GM19452 (cell line): ENCODE results near the gene SEC14L3.

Source experiments
- ATAC-seq: cut with Tn5 transposase; IDR thresholded peaks from one replicate; pipeline ENCODE4 v1.9.1; 2021; ENCODE audit not compliant: unreplicated experiment

Gene SEC14L3

GRCh38 chr22:30471616-30472318 lies at the start of gene SEC14L3:
Gene SEC14L3 (minus strand): TSS chr22:30472017. CDS start chr22:30471958, 59 bp downstream.
- ATAC-seq: no peak

- ATAC-seq: no peak
These were observed 48.1 kb upstream of the SEC14L3 start for GRCh38 chr22:30519842-30520425.

DNA sequence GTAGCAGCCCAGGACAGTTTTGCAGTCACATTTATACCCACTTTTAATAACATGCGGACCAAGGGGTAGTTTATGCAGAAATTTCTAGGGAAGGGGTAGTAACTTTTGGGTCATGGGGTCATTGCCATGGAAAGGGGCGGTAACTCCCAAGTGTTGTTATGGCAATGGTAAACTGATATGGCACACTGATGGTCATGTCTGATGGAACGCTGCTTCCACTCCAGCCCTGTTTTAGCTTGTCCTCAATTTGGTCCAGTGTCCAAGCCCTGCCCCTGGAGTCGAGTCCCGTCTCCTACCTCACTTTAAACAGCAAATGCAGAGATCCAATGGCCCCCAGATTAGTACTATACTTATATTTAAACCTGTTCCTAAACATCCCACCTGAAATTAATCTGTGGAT lies 44.9 kb upstream of the SEC14L3 start:
- ATAC-seq: no peak

DNA sequence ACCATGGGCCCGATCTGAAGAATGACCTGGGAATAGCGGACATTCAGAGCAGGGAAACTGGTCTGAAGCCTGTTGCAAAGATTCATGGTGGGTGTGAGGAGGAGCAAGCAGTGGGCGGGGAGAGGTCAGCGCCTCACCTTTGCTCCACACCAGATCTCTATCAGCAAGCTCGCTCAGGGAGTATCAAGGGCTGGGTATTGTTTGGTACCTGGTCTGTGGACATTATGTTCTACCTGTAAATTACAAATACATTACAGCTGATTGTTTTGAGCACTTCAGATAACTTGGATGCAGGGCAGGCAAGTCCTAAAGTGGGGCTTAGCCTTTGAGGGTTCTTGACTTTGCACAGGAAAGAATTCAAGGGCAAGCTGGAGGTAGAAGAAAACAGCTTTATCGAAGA lies 44.5 kb upstream of the SEC14L3 start:
- no peak for ATAC-seq

DNA sequence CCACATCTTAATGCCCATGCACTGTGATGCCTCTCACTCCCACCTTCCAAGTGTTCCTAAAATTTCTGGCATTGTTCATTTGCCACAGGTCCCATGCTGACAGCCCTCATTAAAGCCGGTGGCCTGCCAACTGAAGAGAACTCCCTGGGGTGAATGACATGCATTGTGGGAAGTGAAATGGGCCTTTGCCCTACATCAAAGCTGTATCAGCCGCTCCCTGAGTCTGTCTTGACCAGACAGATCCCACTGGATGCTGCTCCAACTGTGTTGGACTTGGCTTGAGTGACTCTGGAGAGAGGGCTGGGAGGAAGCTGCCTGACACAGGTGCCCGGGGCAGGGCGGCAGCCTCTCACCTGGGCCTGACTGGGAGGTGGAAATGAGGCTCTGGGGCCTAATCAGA lies 42.4 kb upstream of the SEC14L3 start:
- no peak for ATAC-seq

GRCh38 chr22:30513462-30513861 lies 41.6 kb upstream of the SEC14L3 start:
- ATAC-seq: no peak

DNA sequence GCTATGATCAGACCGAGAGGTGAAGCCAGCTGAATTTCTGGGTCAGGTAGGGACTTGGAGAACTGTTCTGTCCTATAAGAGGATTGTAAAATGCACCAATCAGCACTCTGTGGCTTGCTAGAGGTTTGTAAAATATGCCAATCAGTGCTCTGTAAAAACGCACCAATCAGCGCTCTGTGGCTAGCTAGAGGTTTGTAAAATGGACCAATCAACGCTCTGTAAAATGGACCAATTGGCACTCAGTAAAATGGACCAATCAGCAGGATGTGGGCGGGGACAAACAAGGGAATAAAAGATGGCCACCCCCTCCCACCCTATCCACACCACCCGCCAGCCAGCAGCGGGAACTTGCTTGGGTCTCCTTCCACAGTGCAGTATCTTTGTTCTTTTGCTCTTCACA lies 40.1 kb upstream of the SEC14L3 start:
- ATAC-seq: no peak

- no peak for ATAC-seq
These were observed 39.3 kb upstream of the SEC14L3 start for GRCh38 chr22:30511109-30511508.

DNA sequence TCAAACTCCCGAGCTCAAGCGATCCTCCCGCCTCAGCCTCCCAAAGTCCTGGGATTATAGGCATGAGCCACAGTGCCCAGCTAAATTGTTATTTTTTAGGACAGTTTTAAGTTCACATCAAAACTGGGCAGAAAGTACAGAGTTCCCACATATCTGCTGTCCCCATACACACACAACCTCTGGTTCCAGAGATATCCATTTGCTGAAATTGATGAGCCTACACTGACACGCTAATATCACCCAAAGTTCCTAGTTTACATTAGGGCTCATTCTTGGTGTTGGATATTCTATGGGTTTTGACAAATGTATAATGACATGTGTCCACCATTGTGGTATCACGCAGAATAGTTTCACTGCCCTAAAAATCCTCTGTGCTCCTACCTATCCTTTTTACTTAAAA lies 36.4 kb upstream of the SEC14L3 start:
- ATAC-seq: no peak

DNA sequence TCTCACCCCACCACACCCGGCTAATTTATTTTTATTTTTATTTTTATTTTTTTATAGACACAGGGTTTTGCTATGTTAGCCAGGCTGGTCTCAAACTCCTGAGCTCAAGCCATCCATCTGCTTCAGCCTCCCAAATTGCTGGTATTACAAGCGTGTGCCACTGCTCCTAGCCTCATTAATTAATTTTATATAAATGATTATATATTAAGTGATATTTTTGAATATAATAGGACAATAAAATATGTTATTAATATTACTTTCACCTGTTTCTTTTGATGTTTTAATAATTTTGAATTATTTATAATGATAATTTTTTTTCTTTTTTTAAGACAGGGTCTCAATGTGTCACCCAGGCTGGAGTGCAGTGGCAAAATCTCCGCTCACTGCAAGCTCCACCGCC lies 35.9 kb upstream of the SEC14L3 start:
- no peak for ATAC-seq

DNA sequence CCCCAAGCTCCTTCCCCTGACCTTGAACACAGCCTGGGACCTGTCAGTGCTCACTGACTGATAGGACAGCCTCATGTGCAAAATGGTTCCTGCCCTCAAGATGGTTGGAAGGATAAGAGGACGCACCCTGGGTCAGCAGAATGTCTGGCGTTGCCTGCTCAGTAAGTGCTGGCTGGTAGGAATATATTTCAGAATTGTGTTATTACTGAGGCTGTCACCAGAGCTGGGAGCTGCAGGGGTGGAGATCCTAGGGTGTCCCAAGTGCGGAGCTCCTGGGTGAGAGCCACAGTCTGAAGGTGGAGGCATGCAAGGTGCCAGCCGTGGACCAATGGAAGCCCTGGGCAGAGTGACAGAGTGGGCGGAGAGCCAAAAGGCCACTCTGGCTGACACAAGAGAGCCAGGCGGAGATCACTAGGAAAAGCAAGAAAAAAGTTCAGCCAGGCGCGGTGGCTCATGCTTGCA lies 34.7 kb upstream of the SEC14L3 start:
- no peak for ATAC-seq

DNA sequence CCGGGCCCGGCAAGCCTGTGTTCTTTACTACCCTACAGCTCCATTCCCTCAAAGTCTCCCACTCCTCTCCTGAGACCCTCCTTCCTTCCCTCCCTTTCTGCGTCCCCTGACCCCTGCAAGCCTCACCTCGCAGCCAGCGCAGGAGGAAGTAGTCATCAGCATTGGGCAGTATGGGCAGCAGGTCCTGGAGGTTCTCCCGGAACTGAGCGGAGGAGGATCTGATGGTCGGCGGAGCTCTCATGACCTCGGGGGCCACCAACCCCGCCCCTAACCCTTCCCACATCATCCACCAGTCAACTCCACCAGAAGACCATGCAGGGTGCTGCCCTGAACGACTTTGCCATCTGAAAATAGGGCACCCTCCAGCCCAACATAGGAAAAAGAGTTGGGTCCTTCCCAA lies 31.7 kb upstream of the SEC14L3 start:
- ATAC-seq: no peak

DNA sequence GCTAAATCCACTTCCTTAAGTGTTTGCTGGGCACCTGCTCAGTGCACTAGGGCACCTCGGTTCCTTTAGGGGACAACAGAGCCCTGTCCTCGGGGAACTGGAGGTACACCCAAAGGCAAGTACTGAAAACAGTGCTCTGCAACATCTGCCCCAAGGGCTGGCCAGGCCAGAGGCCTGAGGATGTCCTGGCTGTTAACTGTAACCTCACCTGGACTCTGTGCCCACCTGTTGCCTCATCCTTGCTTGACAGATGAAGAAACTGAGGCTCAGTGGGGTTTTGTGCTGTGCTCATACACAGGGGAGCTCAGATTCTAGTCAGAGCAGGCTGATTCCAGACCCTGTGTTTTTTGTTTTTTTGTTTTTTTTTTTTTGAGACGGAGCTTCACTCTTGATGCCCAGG lies 31.1 kb upstream of the SEC14L3 start:
- ATAC-seq: no peak

DNA sequence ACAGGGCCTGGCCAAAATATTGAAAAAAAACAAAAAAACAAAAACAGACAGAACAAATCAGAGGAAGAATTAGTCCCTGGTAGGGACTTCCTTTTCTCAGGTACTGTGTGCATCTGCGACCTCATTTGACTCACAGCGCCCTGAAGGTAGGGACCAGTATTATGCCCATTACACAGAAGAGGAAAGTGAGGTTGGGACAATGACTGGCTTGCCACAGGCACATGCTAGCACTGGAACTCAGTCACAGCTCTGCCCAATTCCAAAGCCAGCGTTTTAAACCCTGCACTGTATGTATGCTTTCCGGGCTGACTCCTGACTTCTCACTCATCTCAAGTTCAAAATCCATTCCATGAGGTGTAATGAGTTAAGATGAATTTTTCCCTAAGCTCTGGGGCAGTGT lies 30.3 kb upstream of the SEC14L3 start:
- ATAC-seq: no peak

DNA sequence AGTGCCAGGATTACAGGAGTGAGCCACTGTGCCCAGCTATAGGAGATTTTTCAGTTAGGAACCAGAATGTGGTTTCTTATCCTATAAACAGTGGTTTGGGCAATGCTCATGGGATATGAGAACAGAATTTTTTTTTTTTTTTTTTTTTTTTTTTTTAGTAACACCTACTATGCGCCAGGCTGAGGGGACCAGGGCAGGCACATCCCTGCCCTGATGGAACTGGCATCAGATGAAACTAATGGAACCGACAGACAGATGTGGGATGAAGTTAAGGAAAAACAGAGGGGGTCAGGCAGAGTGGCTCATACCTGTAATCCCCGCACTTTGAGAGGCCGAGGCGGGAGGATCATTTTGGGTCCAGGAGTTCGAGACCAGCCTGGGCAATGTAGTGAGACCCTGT lies 28.8 kb upstream of the SEC14L3 start:
- ATAC-seq: no peak

DNA sequence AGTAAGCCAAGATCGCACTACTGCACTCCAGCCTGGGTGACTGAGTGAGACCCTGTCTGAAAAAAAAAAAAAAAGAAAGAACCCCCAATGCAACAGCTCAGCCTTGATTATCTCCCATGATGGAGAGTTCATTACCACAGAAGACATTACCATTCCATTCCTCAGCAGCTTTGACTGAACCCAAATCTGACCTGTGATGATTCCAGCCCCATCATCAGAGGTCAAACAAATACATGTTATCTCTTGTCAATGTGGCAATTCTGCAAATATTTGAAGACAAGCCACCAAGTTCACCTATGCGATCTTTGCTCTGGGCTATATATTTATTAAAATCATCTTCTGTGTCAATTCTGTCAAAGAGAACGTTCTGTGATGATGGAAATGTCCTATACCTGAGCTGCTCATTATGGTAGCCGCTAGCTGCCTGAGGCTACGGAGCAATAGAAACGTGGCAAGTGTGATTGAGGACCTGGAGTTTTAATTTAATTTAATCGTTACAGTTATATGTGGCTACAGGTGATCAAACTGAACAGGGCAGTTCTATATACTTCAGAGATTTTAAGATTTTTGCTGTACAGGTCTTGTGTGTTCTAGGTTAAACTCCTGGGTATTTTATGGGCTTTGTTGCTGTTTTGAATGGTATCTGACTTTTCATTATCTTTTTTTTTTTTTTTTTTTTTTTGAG lies 25.8 kb upstream of the SEC14L3 start:
- no peak for ATAC-seq

DNA sequence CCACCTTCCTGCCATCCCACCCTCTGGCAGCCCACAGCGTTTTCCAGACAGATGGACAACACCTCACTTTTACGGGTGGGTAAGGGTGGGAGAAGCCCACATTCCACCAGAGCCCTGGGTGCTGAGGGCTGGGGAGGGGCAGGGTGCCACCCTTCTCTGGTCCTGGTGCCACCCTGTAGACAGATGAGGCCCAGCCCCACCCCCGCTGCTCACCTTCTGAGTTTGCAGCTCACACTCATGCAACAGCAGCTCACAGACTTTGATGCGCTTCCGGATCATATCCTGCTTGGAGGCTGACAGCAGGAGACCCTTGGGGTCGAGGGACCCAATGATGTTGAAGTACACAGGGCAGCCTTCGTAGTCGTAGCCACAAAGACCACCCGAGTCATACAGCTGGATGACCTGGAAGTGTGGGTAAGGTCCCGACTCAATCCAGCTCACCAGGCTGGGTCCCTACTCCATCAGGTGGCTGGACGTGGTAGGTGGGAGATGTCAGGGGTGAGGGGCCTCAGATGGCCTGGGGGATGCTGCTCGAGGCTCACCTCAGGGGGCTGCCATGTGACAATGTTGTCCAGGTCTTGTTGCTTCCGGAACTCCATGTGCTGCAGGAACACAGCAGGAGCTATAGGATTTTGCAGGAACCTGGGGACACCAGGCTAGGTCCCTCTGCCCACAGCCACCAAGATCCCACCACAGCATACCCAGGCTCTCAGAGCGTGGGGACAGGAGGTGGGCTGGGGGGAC lies 23.4 kb upstream of the SEC14L3 start:
- no peak for ATAC-seq

DNA sequence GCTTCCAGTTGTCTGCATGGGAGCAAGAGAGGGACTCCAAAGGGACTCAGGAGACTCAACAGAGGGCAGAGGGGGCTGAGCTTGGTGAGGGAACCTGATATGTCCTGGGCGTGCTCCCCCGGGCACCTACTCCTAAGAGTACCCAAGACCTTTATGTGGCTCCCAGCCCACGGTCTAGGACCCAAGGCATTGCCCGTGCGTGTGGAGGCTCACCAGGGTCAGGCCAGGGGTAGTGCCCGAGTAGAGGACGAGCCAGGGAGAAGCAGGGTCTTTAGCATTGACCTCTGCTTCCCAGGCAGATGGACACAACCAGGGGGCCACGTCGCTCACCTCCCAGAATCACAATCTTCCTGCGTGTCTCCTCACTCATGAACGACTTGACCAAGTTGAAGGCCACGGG lies 20.3 kb upstream of the SEC14L3 start:
- ATAC-seq: no peak

DNA sequence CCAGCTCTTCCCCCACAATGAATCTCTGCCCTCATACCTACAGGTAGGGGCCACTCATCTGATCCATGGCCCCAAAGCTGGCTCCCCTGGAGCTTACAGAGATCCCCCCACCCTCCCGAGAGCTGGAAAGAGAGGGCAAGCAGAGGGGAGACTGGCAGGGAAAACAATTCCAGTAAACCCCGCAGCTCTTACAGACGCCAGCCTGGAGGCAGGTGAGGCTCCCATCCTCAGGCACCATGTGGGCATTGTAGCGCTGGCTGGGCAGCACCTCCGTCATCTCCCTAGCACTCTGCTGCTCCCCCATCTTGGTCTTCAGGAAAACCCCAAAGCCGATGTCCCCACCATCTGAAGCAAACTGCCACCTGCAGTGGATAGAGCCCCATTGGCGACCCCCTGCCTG lies 19.6 kb upstream of the SEC14L3 start:
- no peak for ATAC-seq

DNA sequence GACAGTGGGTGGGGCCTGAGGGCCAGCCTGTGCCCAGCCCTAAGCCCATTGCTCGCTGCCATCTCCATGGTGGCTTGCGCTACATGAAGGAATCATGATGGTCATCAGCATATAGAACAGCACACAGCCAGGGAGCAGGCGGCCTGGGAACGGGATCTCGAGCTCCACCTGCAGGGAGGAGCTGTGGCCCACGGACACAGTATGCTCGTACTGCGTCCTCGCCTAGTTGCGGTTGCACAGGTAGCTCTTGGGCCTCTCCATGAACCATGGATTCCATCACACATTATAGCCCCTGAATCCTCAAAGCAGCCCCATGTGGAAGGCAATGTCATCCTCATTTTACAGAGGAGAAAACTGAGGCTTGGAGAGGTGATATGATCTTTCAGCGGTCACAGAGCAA lies 18.6 kb upstream of the SEC14L3 start:
- ATAC-seq: no peak

DNA sequence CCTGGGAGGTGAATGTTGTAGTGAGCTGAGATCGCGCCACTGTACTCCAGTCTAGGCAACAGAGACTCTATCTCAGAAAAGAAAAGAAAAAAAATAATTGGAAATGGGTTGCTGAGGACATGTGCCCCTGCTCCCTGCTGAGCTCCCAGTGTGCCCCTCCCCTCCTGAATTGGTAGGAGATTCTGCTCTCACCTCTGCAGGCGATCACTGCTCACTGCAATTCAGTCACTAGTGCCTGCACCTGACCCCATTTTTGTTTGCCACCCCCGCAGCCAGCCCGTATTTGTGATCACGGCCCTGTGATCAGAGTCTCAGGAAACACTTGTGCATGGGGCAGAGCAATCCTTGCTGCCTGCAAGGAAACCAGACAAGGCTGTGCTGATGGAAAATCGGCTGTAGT lies 16.3 kb upstream of the SEC14L3 start:
- ATAC-seq: no peak

- ATAC-seq: no peak
These were observed 14.9 kb upstream of the SEC14L3 start for GRCh38 chr22:30486661-30487115.
